GM18951 (cell line): ENCODE data around the gene ARRB2.

Source experiments
- POLR2A ChIP-seq: IDR thresholded peaks from 4 replicates; pipeline ENCODE4 v1.6.1; 2011; ENCODE audit warnings: mild to moderate bottlenecking; ENCODE audit not compliant: insufficient read length, insufficient read depth; ENCODE audit errors: extremely low read depth
- in situ Hi-C: fragments of 300-500 bp; cut with MboI; formaldehyde crosslinking; loops from one replicate; pipeline ENCODE4 v1.12.0; 2022; ENCODE audit warnings: low sequenced_read_pairs, mixed read lengths, inconsistent platforms; ENCODE audit not compliant: unreplicated experiment

Gene ARRB2

GRCh38 chr17:4710693-4711634 is 532 bp downstream of the ARRB2 start:
- TF ChIP-seq POLR2A, result no peak
- in situ Hi-C loops, result loop anchor here (10.0 kb wide), 1 partner anchor 174 kb away; no protein-coding TSS in a partner anchor

GRCh38 chr17:4711661-4712181 is 1.3 kb downstream of the ARRB2 start:
- in situ Hi-C loops, result loop anchor here (10.0 kb wide), 1 partner anchor 173 kb away; no protein-coding TSS in a partner anchor

DNA sequence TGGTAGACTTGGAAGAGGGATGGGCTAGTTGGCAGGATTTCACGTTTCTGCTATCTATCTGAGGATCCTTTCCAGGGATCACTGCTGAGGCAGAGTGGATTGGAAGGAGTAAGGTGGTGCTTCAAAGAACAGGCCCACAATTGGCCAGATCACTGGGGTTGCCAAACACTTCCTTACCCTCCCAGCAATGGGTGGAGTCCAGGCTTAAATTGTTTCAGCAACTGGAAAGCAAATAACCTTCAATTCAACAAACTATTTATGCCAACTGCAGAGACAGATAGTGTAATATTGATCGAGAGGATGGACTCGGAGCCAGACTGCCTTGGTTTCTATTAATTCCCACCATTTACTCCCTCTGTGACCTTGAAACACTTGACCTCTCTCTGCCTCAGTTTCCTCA is 2.1 kb downstream of the ARRB2 start:
- in situ Hi-C loops, result loop anchor here (10.0 kb wide), 1 partner anchor 172 kb away; no protein-coding TSS in a partner anchor
- no peak for TF ChIP-seq POLR2A

More at GRCh38 chr17:4711661-4712181, 1.3 kb downstream of the ARRB2 start:
- no peak for TF ChIP-seq POLR2A

- in situ Hi-C loops, result loop anchor here (10.0 kb wide), 1 partner anchor 170 kb away; no protein-coding TSS in a partner anchor
Observed at GRCh38 chr17:4714340-4715062, 4.1 kb downstream of the ARRB2 start.

DNA sequence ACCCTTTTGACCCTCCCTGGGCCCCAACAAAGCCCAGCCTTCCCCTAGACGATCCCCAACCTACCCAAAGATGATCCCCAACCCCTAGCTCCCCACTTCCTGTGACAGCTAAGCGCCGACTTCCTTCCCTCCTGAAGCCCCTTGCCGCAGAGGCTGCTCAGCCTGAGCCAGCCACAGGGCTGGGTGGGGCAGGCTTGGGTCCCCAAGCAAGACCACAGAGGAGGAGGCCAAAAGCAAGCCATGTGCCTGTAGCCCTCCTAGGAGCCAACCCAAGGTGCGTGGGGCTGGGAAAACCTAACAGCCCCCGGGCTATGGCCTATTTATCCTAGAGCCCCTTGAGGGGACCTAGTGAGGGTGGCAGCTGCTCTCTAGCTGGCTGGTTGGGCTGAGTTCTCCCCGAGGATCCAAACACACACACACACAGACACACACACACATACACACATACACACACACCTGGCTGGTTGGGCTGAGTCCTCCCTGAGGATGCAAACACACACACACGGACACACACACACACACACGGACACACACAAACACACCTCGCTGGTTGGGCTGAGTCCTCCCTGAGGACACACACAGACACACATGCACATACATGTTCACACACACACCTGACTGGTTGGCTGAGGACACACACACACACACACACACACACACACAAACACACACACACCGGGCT is 4.8 kb downstream of the ARRB2 start:
- TF ChIP-seq POLR2A, result no peak

DNA sequence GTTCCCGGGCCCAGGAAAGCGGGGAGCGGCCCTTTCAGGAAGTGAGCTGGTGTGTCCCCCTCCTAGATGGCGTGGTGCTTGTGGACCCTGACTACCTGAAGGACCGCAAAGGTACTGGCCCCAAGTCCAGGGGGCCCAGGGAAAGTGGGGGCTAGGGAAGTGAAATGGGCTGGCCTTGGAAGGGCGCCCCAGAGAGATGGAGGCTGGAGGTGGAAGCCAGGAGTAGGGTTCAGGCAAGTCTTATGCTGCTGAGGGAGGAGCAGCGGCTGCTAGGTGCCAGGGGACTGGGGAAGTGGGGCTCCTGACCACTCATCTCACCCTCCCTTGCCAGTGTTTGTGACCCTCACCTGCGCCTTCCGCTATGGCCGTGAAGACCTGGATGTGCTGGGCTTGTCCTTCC is 5.6 kb downstream of the ARRB2 start:
- in situ Hi-C loops, result loop anchor here (10.0 kb wide), 1 partner anchor 169 kb away; no protein-coding TSS in a partner anchor

More for the DNA sequence above, 4.8 kb downstream of the ARRB2 start:
- in situ Hi-C loops, result loop anchor here (10.0 kb wide), 1 partner anchor 170 kb away; no protein-coding TSS in a partner anchor

GRCh38 chr17:4717791-4718190 is 7.4 kb downstream of the ARRB2 start:
- no peak for TF ChIP-seq POLR2A
- in situ Hi-C loops, result loop anchor here (10.0 kb wide), 1 partner anchor 167 kb away; no protein-coding TSS in a partner anchor

More for the DNA sequence above, 5.6 kb downstream of the ARRB2 start:
- no peak for TF ChIP-seq POLR2A

- in situ Hi-C loops, result loop anchor here (10.0 kb wide), 1 partner anchor 167 kb away; no protein-coding TSS in a partner anchor
- no peak for TF ChIP-seq POLR2A
Observed at GRCh38 chr17:4718276-4718675, 7.8 kb downstream of the ARRB2 start.

GRCh38 chr17:4719146-4719545 is 8.7 kb downstream of the ARRB2 start:
- in situ Hi-C loops, result loop anchor here (10.0 kb wide), 1 partner anchor 166 kb away; no protein-coding TSS in a partner anchor

GRCh38 chr17:4719684-4720221 is 9.3 kb downstream of the ARRB2 start:
- in situ Hi-C loops, result loop anchor here (10.0 kb wide), 1 partner anchor 165 kb away; no protein-coding TSS in a partner anchor
- TF ChIP-seq POLR2A, result no peak

More at GRCh38 chr17:4719146-4719545, 8.7 kb downstream of the ARRB2 start:
- TF ChIP-seq POLR2A, result no peak

DNA sequence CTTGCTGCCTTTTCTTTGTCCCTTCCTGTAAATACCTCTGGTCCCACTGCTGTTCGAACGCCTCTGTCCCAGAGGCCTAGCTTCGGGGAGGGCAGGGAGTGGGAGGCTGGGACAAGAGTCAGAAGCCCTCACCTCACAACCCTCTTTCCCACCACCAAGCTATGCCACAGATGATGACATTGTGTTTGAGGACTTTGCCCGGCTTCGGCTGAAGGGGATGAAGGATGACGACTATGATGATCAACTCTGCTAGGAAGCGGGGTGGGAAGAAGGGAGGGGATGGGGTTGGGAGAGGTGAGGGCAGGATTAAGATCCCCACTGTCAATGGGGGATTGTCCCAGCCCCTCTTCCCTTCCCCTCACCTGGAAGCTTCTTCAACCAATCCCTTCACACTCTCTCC is 10.4 kb downstream of the ARRB2 start:
- in situ Hi-C loops, result no loop called here
- TF ChIP-seq POLR2A, result no peak
